ENCODE measurements around the gene PRKAR1A.

DNA sequence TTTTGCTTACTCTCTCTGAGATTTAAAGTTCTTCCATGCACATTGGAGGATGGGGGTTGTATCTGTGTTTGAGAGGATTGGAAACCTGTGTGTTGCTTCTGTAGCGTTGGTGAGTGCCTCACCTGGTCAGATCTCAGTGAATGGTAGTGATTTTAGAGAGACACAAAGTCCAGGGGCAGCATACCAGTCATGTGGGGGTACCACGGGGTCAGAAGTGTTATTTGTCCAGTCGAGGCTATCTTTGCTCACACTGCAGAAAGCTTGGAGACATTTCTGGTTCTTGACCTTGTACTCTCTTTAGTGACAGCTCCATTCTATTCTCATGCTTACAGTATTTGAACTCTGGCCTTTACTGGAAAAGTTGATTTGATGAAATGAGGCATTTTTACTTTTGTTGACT lies 23.7 kb downstream of the PRKAR1A start:
- TF ChIP-seq POLR2AphosphoS5 (IDR thresholded peaks at IDR 0.05; ENCODE audit: low read depth): no peak
- TF ChIP-seq, protein P1, sequence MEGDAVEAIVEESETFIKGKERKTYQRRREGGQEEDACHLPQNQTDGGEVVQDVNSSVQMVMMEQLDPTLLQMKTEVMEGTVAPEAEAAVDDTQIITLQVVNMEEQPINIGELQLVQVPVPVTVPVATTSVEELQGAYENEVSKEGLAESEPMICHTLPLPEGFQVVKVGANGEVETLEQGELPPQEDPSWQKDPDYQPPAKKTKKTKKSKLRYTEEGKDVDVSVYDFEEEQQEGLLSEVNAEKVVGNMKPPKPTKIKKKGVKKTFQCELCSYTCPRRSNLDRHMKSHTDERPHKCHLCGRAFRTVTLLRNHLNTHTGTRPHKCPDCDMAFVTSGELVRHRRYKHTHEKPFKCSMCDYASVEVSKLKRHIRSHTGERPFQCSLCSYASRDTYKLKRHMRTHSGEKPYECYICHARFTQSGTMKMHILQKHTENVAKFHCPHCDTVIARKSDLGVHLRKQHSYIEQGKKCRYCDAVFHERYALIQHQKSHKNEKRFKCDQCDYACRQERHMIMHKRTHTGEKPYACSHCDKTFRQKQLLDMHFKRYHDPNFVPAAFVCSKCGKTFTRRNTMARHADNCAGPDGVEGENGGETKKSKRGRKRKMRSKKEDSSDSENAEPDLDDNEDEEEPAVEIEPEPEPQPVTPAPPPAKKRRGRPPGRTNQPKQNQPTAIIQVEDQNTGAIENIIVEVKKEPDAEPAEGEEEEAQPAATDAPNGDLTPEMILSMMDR (IDR thresholded peaks at IDR 0.05; ENCODE audit: insufficient read depth, low read length): no peak
- TF ChIP-seq SPI1 (IDR thresholded peaks at IDR 0.05; ENCODE audit: borderline replicate concordance, low read depth): no peak
